Esophagus (tissue), 2 donors: ENCODE data around the gene LRRC4C. TPM values are rescaled to one million over a fixed set of nuclear protein-coding genes. Genes with fewer than 3 reads are reported as not detected.

Source experiments
- H3K27ac ChIP-seq, 2 donors: one replicate each; pipeline ENCODE4 v1.5.1; 2013; ENCODE audit warnings: low read depth in 2 of 2, mild to moderate bottlenecking in 2 of 2, inconsistent platforms in 1 of 2, low read length in 1 of 2, moderate library complexity in 1 of 2
- H3K27me3 ChIP-seq, 2 donors: one replicate each; pipeline ENCODE4 v1.6.1; 2013; ENCODE audit warnings: low read length in 2 of 2, control low read depth in 1 of 2, mild to moderate bottlenecking in 1 of 2; ENCODE audit not compliant: insufficient read depth in 2 of 2, control insufficient read depth in 1 of 2
- H3K36me3 ChIP-seq, 2 donors: one replicate each; pipeline ENCODE4 v1.6.1; 2013; ENCODE audit warnings: low read length in 1 of 2; ENCODE audit not compliant: control insufficient read depth in 2 of 2, insufficient read depth in 2 of 2
- H3K4me1 ChIP-seq, 2 donors: one replicate each; pipeline ENCODE4 v1.6.1; 2013; ENCODE audit warnings: low read length in 1 of 2; ENCODE audit not compliant: control insufficient read depth in 2 of 2, insufficient read depth in 2 of 2
- H3K4me3 ChIP-seq, 2 donors: one replicate each; pipeline ENCODE4 v1.5.1; 2013; ENCODE audit warnings: low read length in 2 of 2, mild to moderate bottlenecking in 2 of 2, low read depth in 1 of 2, moderate library complexity in 1 of 2
- H3K9me3 ChIP-seq, 2 donors: one replicate each; pipeline ENCODE4 v1.6.1; 2013; ENCODE audit warnings: mild to moderate bottlenecking in 2 of 2, low read depth in 1 of 2, low read length in 1 of 2, moderate library complexity in 1 of 2; ENCODE audit not compliant: control insufficient read depth in 2 of 2, insufficient read depth in 1 of 2
- WGBS, 2 donors: extraction: QIAGEN DNeasy Blood & Tissue Kit; methylation state at CpG; one replicate each; pipeline ENCODE4 v1.1.7; 2013; 5-methylcytosine and 5-hydroxymethylcytosine counted together
- polyA plus RNA-seq, 2 donors: library from polyadenylated mRNA; stranded (reverse); fragments of 200-250 nt; gene quantifications; one replicate each; pipeline ENCODE4 v1.2.3, GENCODE V29; 2013
- donor health status: healthy with polysubstance abuse.
- donor health status: Bipolar disorder and iron deficiency.

The LRRC4C gene
- polyA plus RNA-seq, 2 donors, result 0.04 to 0.12 TPM

DNA sequence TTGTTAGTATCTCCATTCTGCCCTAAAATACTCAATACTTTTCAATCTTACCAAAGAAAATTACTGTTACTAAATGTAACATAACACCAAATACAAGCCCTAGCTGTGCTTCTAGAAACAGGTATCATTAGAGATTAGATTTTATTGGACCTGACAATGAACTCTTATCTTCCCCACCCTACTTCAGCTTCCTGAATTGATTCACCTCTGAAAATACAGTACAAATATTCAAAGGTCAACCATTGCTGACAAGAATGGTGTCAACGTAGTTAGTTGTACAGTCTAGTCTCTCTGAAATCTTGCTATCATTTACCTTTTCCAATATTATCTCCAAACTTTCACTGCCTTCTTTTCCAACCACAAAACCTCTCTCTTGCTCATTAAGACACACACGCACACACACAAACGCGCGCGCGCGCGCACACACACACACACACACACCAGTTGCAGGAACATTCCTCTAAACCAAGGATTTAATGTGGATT is 22.4 kb downstream of the LRRC4C start:
- 68 to 76% methylated on average over 9 of the region's 9 CpGs for WGBS, 2 donors
- H3K27ac ChIP-seq, result no peak overlapping the region

DNA sequence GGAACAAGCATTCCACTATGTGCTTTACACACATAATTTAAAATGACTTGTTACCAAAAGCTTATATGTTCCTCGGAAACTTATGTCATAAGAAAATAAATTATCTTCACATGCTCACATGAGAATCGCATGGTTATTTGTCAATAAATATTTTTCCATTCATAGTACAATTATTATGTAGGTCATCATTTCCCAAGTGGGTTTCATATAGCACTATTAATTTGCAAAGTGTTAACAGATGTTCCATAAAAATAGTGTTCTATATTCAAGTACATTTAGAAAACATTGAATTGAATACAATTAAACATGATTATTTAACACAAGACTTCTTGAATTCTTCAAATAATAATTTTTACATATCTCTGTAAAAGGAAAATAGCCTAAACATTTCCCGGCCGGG is 23.9 kb downstream of the LRRC4C start:
- 87% methylated on average over 4 of the region's 4 CpGs for WGBS, 2 donors
- Histone ChIP-seq H3K27me3 (no peaks in the 10 kb centered on the region), H3K9me3 (peaks cover 0 to 2% of the 10 kb centered on the region in 2 donors), H3K27ac (no peak overlapping the region), H3K4me3 (no peak overlapping the region), H3K4me1 (no peaks in the 10 kb centered on the region), H3K36me3 (no peaks in the 10 kb centered on the region)

More for the DNA sequence above, 22.4 kb downstream of the LRRC4C start:
- H3K9me3 ChIP-seq, result peaks cover 0 to 2% of the 10 kb centered on the region in 2 donors
- H3K27me3 ChIP-seq, result no peaks in the 10 kb centered on the region
- H3K4me3 ChIP-seq, result no peak overlapping the region
- H3K36me3 ChIP-seq, result no peaks in the 10 kb centered on the region
- H3K4me1 ChIP-seq, result no peaks in the 10 kb centered on the region

DNA sequence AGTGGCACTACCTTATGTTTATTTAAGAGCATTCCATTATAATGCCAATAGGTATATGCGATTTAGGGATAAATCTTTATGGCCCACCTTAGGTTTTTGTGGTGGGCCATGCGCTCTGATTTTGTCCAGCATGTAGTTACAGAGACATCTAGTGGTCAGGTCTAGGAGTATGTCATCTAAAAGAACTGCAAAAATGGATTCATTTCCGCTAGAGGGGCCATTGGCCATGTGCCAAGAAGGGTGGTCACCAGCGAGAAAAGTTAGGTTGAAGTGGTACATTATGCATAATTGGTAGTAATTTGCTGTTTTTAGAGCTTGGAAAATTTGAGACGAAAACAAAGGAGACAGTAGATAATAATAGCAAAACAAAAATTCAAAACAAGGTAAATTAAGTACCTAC is 27.7 kb downstream of the LRRC4C start:
- peaks cover 0 to 2% of the 10 kb centered on the region in 2 donors for H3K9me3 ChIP-seq
- H3K36me3 ChIP-seq, result no peaks in the 10 kb centered on the region
- H3K27me3 ChIP-seq, result no peaks in the 10 kb centered on the region
- H3K27ac ChIP-seq, result no peak overlapping the region
- no peak overlapping the region for H3K4me3 ChIP-seq
- H3K4me1 ChIP-seq, result no peaks in the 10 kb centered on the region
- WGBS, 2 donors, result 53 to 55% methylated on average over 5 of the region's 5 CpGs

DNA sequence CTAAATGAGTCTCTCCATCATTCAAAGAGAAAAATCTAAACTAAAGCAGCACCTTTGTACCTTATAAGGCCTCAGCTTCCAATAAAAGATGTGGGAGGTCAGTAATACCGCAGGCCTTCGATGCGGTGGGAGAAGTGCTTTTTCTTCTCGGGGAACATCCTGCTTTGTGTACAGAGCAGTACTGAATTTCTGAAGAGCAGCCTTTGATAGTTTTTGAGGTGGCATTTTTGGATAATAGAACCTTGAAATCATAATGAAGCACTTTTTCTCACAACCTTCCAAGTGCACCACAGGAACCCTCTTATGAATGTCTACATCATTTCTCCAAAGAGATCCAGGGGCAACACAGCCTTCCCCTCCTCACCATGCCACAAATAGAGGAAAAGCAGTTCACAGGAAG is 39.6 kb downstream of the LRRC4C start:
- Histone ChIP-seq H3K4me3 (no peak overlapping the region), H3K27ac (no peak overlapping the region), H3K9me3 (peaks cover 0 to 4% of the 10 kb centered on the region in 2 donors), H3K27me3 (no peaks in the 10 kb centered on the region), H3K4me1 (no peaks in the 10 kb centered on the region), H3K36me3 (no peaks in the 10 kb centered on the region)
- WGBS, 2 donors, result 91 to 95% methylated on average over 4 of the region's 4 CpGs

DNA sequence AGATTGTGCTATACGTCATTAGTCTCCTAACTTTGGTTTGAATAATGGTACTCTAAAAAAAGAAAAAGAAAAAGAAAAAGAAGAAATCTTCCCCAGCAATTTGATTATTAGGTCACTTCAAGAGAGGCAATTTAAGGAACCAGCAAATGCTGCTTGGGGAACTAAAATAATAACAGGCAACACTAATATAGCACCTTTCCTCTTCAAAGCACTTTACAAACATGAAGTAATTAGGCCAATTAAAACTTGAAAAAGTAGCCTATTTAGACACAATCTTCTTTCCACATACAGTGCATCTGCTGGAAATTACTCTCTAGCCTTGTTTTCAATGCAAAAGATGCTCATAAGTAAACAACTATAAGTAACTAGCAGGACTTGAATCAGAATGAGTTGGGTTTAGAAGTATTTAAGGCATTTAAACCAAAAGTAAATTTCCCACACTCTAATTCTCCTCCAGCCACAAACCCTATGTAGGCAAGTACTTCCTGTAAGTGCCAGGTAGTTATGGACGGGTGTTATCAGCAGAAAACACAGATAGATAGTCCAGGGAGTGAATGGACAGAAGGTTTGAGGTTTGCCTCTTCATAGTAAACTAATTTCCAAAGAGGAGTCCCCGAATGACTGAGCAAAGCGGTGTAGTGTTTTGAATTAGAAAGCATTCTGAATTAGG is 44.5 kb downstream of the LRRC4C start:
- WGBS, 2 donors, result 67 to 68% methylated on average over 4 of the region's 4 CpGs
- no peak overlapping the region for H3K27ac ChIP-seq
- no peaks in the 10 kb centered on the region for H3K27me3 ChIP-seq
- no peaks in the 10 kb centered on the region for H3K36me3 ChIP-seq
- H3K4me1 ChIP-seq, result no peaks in the 10 kb centered on the region
- no peak overlapping the region for H3K4me3 ChIP-seq
- no peaks in the 10 kb centered on the region for H3K9me3 ChIP-seq

DNA sequence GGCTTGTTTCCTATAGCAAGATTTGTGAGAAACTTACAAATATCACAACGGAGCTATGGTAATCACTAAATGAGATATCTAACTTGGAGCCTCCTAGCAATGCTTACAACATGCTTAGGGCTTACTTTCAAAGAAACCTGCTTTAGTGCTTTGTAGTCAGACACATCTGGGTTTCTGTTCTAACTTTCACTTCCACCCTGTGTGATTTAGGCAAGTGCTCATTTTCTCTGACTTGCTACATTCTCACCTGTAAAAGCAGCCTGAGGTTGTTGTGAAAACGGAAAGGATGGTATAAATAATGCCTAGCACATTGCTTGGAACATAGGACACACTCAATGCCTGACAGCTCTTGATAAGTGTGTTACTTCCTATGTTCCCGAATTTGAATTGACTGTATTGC is 45.6 kb downstream of the LRRC4C start:
- Histone ChIP-seq H3K27ac (no peak overlapping the region), H3K36me3 (no peaks in the 10 kb centered on the region), H3K9me3 (peaks cover 0 to 1% of the 10 kb centered on the region in 2 donors), H3K27me3 (no peaks in the 10 kb centered on the region), H3K4me3 (no peak overlapping the region), H3K4me1 (no peaks in the 10 kb centered on the region)
- WGBS, 2 donors, result 30% methylated on average over 3 of the region's 3 CpGs

DNA sequence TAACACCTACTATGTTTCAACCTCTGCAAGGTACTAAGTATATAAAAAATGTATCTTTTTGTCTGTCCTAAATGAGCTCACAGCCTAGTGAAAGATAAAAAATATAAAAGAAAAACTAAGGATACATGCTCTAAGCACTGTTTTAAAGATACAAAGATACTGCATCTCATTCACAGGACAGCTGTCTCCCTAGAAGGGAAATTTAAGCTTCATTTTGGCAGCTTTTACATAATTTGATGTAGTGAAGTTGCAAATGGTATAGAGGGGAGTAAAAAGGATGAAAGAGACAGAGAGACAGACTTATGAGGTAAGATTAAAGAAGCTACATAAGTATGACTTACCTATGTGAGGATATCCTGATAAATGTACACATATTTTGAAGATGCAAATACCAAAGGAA is 53.6 kb downstream of the LRRC4C start:
- Histone ChIP-seq H3K27ac (no peak overlapping the region), H3K4me3 (no peak overlapping the region), H3K4me1 (no peaks in the 10 kb centered on the region), H3K9me3 (peaks cover 0 to 2% of the 10 kb centered on the region in 2 donors), H3K27me3 (no peaks in the 10 kb centered on the region), H3K36me3 (no peaks in the 10 kb centered on the region)

DNA sequence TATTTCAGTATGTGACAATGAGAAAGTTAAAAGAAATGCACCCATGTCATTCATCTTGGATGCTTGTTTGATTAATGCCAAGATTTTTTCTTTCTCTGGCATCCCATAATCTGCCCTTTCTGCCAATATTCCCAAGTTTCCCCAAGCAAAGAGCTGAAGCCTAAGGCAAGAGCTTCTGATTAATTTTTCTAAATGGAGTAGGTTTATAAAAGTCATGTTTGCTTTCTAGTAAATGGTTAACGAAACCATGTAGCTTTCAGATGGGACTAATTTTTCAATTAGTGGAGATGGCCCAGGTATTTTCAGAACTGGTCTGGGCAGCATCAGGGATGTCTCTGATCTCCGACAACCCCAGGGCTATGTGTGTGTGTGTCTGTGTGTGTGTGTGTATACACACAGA is 55.3 kb downstream of the LRRC4C start:
- WGBS, 2 donors, result 58 to 60% methylated on average over 2 of the region's 2 CpGs
- H3K4me3 ChIP-seq, result no peak overlapping the region
- peaks cover 0 to 2% of the 10 kb centered on the region in 2 donors for H3K9me3 ChIP-seq
- H3K4me1 ChIP-seq, result no peaks in the 10 kb centered on the region
- no peaks in the 10 kb centered on the region for H3K27me3 ChIP-seq
- no peak overlapping the region for H3K27ac ChIP-seq
- no peaks in the 10 kb centered on the region for H3K36me3 ChIP-seq

DNA sequence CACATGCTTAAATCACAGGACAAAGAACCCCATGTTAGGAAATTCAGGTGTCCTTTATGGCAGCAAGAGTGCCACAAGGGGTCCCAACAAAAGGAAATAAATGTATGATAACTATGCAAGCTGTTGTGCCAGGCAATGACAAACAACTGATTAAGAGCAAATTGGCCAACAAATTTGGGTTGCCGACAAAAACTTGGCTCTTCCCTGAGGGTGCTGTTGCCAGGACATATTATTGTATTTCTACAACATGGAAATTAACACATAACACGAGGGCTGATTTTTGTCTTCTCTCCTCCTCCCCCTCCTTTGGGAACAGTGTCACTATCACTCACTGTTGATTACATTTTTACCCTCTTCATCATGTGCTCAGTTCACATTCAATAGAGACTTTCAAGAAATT is 56.0 kb downstream of the LRRC4C start:
- Histone ChIP-seq H3K4me3 (no peak overlapping the region), H3K4me1 (no peaks in the 10 kb centered on the region), H3K27ac (no peak overlapping the region), H3K9me3 (no peaks in the 10 kb centered on the region), H3K27me3 (no peaks in the 10 kb centered on the region), H3K36me3 (no peaks in the 10 kb centered on the region)
- WGBS, 2 donors, result 42 to 52% methylated on average over 2 of the region's 2 CpGs

DNA sequence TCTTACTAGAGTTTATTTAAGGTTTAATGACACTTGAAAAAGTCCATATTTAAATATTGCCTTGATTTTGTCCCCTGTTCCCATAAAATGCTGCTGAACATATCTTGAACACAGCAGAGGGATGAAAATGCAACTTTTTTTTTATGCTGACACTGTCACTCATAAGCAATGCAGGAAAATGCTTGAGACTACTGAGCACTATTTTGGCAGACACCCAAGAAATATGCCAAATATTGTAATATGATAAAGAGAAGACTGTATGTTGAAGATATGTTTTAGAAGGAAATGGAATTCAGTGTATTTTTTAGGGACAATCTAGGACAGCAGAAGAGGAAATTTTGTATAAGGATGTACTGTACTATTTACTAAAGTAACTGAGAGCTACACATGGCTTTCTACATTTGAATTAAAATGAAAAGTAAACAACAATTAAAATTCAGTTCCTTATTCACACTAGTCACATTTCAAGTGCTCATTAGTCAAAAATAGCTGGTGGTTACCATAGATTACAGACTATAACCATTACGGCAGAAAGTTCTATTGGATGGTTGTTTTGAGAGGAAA is 58.6 kb downstream of the LRRC4C start:
- no peaks in the 10 kb centered on the region for H3K27me3 ChIP-seq
- WGBS, 2 donors, result 91 to 96% methylated on average over 1 of the region's 1 CpG
- no peak overlapping the region for H3K4me3 ChIP-seq
- no peaks in the 10 kb centered on the region for H3K9me3 ChIP-seq
- H3K27ac ChIP-seq, result no peak overlapping the region
- no peaks in the 10 kb centered on the region for H3K4me1 ChIP-seq
- no peaks in the 10 kb centered on the region for H3K36me3 ChIP-seq
